ENCODE data around the gene PVALB.

GRCh38 chr22:36865346-36865745, 48.5 kb upstream of the PVALB start:
- no peak for TF ChIP-seq CTCF (conservative IDR thresholded peaks at IDR 0.05; ENCODE audit: low read depth, low read length)
- TF ChIP-seq SMC3 (IDR thresholded peaks at IDR 0.05; ENCODE audit: low read depth, low read length), result no peak
- TF ChIP-seq MAZ (IDR thresholded peaks at IDR 0.05; ENCODE audit: borderline replicate concordance, low read depth, low read length), result no peak
- TF ChIP-seq RAD21 (IDR thresholded peaks at IDR 0.05; ENCODE audit: low read length), result no peak
- no peak for TF ChIP-seq POLR2A (IDR thresholded peaks at IDR 0.05; ENCODE audit: low read depth, low read length)
